ENCODE measurements around the gene RBM44.

Gene RBM44

GRCh38 chr2:237819231-237819630 lies 20.7 kb downstream of the RBM44 start:
- Histone ChIP-seq H3K4me2 (ENCODE audit: low read length, poor library complexity, severe bottlenecking) (no peak overlapping the region), H2AK5ac (ENCODE audit: low read length, severe bottlenecking) (no peak overlapping the region), H3K9me3 (ENCODE audit: control insufficient read depth, low read length) (no peaks in the 10 kb centered on the region), H3K9ac (ENCODE audit: low read length) (no peak overlapping the region), H3K14ac (ENCODE audit: low read length in 2 of 2) (no peak overlapping the region), H4K91ac (ENCODE audit: low read length) (no peak overlapping the region), H2BK5ac (ENCODE audit: low read depth, low read length, poor library complexity, severe bottlenecking) (no peak overlapping the region), H3K79me1 (replicated peaks; ENCODE audit: low read length, poor library complexity, severe bottlenecking) (no peaks in the 10 kb centered on the region), H4K8ac (ENCODE audit: low read length) (no peak overlapping the region), H3K27me3 (ENCODE audit: control insufficient read depth in 1 of 2, insufficient read depth in 1 of 2, low read length in 2 of 2) (no peaks in the 10 kb centered on the region), H3K4ac (ENCODE audit: low read depth in 1 of 2, low read length in 2 of 2) (no peak overlapping the region), H3K4me1 (ENCODE audit: control insufficient read depth, insufficient read depth, low read depth, low read length) (no peaks in the 10 kb centered on the region), H3K27ac (ENCODE audit: low read length, poor library complexity, severe bottlenecking) (no peak overlapping the region), H2BK15ac (ENCODE audit: low read depth, poor library complexity, severe bottlenecking) (no peak overlapping the region), H2BK12ac (ENCODE audit: low read length in 2 of 2) (no peak overlapping the region), H3K36me3 (ENCODE audit: control insufficient read depth in 1 of 2, insufficient read depth in 2 of 2, low read depth in 1 of 2, low read length in 2 of 2) (no peaks in the 10 kb centered on the region), H2BK120ac (ENCODE audit: low read depth, low read length) (no peak overlapping the region), H3K18ac (ENCODE audit: low read depth in 1 of 2, low read length in 2 of 2) (no peak overlapping the region), H2AFZ (ENCODE audit: low read depth, low read length) (no peak overlapping the region), H3K4me3 (ENCODE audit: insufficient read depth in 1 of 2, low read depth in 1 of 2, low read length in 2 of 2) (no peak overlapping the region), H3K23ac (ENCODE audit: low read length in 2 of 2) (no peak overlapping the region)
- no CpG with 5 or more reads among the region's 2 CpGs for WGBS
- no peak for DNase-seq

DNA sequence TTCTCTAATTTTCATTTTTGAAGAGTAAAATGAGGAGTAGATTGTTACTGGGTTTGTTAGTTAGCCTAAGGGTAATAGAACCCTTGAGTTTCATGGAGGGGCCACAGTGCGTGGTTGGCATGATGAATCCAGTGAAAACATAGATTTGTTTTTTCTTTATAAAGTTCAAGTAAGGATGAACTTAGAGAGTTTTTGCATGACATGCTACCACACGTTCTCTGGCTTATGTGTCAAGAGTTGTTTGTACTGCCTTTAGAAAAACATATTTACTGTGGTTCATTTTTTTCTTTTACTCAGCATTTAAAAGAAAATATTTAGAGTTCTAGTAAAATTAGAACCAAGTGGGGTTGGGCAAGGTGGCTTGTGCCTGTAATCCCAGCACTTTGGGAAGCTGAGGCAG lies 21.8 kb downstream of the RBM44 start:
- H4K8ac ChIP-seq (ENCODE audit: low read length) = no peak overlapping the region
- no peaks in the 10 kb centered on the region for H3K4me1 ChIP-seq (ENCODE audit: control insufficient read depth, insufficient read depth, low read depth, low read length)
- no peak overlapping the region for H2AFZ ChIP-seq (ENCODE audit: low read depth, low read length)
- H3K14ac ChIP-seq (ENCODE audit: low read length in 2 of 2) = no peak overlapping the region
- no peak for DNase-seq
- no peak overlapping the region for H3K9ac ChIP-seq (ENCODE audit: low read length)
- H3K27me3 ChIP-seq (ENCODE audit: control insufficient read depth in 1 of 2, insufficient read depth in 1 of 2, low read length in 2 of 2) = no peaks in the 10 kb centered on the region
- no peak overlapping the region for H2BK120ac ChIP-seq (ENCODE audit: low read depth, low read length)
- no peaks in the 10 kb centered on the region for H3K79me1 ChIP-seq (replicated peaks; ENCODE audit: low read length, poor library complexity, severe bottlenecking)
- no peak overlapping the region for H3K4me3 ChIP-seq (ENCODE audit: insufficient read depth in 1 of 2, low read depth in 1 of 2, low read length in 2 of 2)
- H2BK5ac ChIP-seq (ENCODE audit: low read depth, low read length, poor library complexity, severe bottlenecking) = no peak overlapping the region
- H2BK12ac ChIP-seq (ENCODE audit: low read length in 2 of 2) = no peak overlapping the region
- no peak overlapping the region for H3K4me2 ChIP-seq (ENCODE audit: low read length, poor library complexity, severe bottlenecking)
- H3K27ac ChIP-seq (ENCODE audit: low read length, poor library complexity, severe bottlenecking) = no peak overlapping the region
- H3K23ac ChIP-seq (ENCODE audit: low read length in 2 of 2) = no peak overlapping the region
- no peak overlapping the region for H3K4ac ChIP-seq (ENCODE audit: low read depth in 1 of 2, low read length in 2 of 2)
- H3K36me3 ChIP-seq (ENCODE audit: control insufficient read depth in 1 of 2, insufficient read depth in 2 of 2, low read depth in 1 of 2, low read length in 2 of 2) = no peaks in the 10 kb centered on the region
- H2BK15ac ChIP-seq (ENCODE audit: low read depth, poor library complexity, severe bottlenecking) = no peak overlapping the region
- no peak overlapping the region for H3K18ac ChIP-seq (ENCODE audit: low read depth in 1 of 2, low read length in 2 of 2)
- no peak overlapping the region for H4K91ac ChIP-seq (ENCODE audit: low read length)
- no peak overlapping the region for H2AK5ac ChIP-seq (ENCODE audit: low read length, severe bottlenecking)
- WGBS = 100% methylated on average over 1 of the region's 2 CpGs
- H3K9me3 ChIP-seq (ENCODE audit: control insufficient read depth, low read length) = no peaks in the 10 kb centered on the region

GRCh38 chr2:237823544-237823943 lies 25.0 kb downstream of the RBM44 start:
- DNase-seq = no peak
- H2AFZ ChIP-seq (ENCODE audit: low read depth, low read length) = no peak overlapping the region
- no peaks in the 10 kb centered on the region for H3K36me3 ChIP-seq (ENCODE audit: control insufficient read depth in 1 of 2, insufficient read depth in 2 of 2, low read depth in 1 of 2, low read length in 2 of 2)
- no peak overlapping the region for H3K27ac ChIP-seq (ENCODE audit: low read length, poor library complexity, severe bottlenecking)
- WGBS = no CpG with 5 or more reads among the region's 2 CpGs
- no peak overlapping the region for H4K8ac ChIP-seq (ENCODE audit: low read length)
- H3K4me1 ChIP-seq (ENCODE audit: control insufficient read depth, insufficient read depth, low read depth, low read length) = no peaks in the 10 kb centered on the region
- H2AK5ac ChIP-seq (ENCODE audit: low read length, severe bottlenecking) = no peak overlapping the region
- no peak overlapping the region for H3K4me3 ChIP-seq (ENCODE audit: insufficient read depth in 1 of 2, low read depth in 1 of 2, low read length in 2 of 2)
- no peak overlapping the region for H3K4ac ChIP-seq (ENCODE audit: low read depth in 1 of 2, low read length in 2 of 2)
- no peaks in the 10 kb centered on the region for H3K9me3 ChIP-seq (ENCODE audit: control insufficient read depth, low read length)
- H2BK15ac ChIP-seq (ENCODE audit: low read depth, poor library complexity, severe bottlenecking) = no peak overlapping the region
- no peak overlapping the region for H3K18ac ChIP-seq (ENCODE audit: low read depth in 1 of 2, low read length in 2 of 2)
- H3K27me3 ChIP-seq (ENCODE audit: control insufficient read depth in 1 of 2, insufficient read depth in 1 of 2, low read length in 2 of 2) = no peaks in the 10 kb centered on the region
- no peak overlapping the region for H2BK12ac ChIP-seq (ENCODE audit: low read length in 2 of 2)
- no peak overlapping the region for H3K14ac ChIP-seq (ENCODE audit: low read length in 2 of 2)
- no peak overlapping the region for H3K23ac ChIP-seq (ENCODE audit: low read length in 2 of 2)
- no peak overlapping the region for H2BK5ac ChIP-seq (ENCODE audit: low read depth, low read length, poor library complexity, severe bottlenecking)
- H3K79me1 ChIP-seq (replicated peaks; ENCODE audit: low read length, poor library complexity, severe bottlenecking) = no peaks in the 10 kb centered on the region
- H3K4me2 ChIP-seq (ENCODE audit: low read length, poor library complexity, severe bottlenecking) = no peak overlapping the region
- no peak overlapping the region for H2BK120ac ChIP-seq (ENCODE audit: low read depth, low read length)
- H4K91ac ChIP-seq (ENCODE audit: low read length) = no peak overlapping the region
- no peak overlapping the region for H3K9ac ChIP-seq (ENCODE audit: low read length)

DNA sequence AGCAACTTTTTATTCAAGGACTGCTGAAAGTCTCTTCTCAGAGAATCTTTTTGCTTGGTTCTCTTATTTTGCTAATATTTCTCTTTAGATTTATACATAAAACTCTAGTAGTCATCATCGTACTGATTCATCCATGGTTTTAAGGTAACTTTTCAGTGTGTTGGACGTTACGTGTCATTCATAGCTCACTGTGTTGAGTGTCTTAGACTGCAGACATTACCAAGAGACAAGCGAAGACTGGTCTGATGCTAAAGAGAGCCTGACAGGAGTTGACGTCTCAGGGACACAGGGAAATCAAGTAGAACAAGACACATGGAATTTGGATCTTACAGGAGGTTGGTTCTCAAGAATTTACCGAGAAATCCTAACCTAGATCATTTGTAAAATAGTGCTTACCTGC lies 25.5 kb downstream of the RBM44 start:
- no peak overlapping the region for H3K4me2 ChIP-seq (ENCODE audit: low read length, poor library complexity, severe bottlenecking)
- H2BK5ac ChIP-seq (ENCODE audit: low read depth, low read length, poor library complexity, severe bottlenecking) = no peak overlapping the region
- H4K8ac ChIP-seq (ENCODE audit: low read length) = no peak overlapping the region
- H2BK12ac ChIP-seq (ENCODE audit: low read length in 2 of 2) = no peak overlapping the region
- no peak overlapping the region for H3K27ac ChIP-seq (ENCODE audit: low read length, poor library complexity, severe bottlenecking)
- no peaks in the 10 kb centered on the region for H3K27me3 ChIP-seq (ENCODE audit: control insufficient read depth in 1 of 2, insufficient read depth in 1 of 2, low read length in 2 of 2)
- no peak overlapping the region for H2AK5ac ChIP-seq (ENCODE audit: low read length, severe bottlenecking)
- no peaks in the 10 kb centered on the region for H3K4me1 ChIP-seq (ENCODE audit: control insufficient read depth, insufficient read depth, low read depth, low read length)
- H3K4ac ChIP-seq (ENCODE audit: low read depth in 1 of 2, low read length in 2 of 2) = no peak overlapping the region
- no peak overlapping the region for H3K14ac ChIP-seq (ENCODE audit: low read length in 2 of 2)
- no peak overlapping the region for H4K91ac ChIP-seq (ENCODE audit: low read length)
- H3K36me3 ChIP-seq (ENCODE audit: control insufficient read depth in 1 of 2, insufficient read depth in 2 of 2, low read depth in 1 of 2, low read length in 2 of 2) = no peaks in the 10 kb centered on the region
- no peak overlapping the region for H2AFZ ChIP-seq (ENCODE audit: low read depth, low read length)
- no peak overlapping the region for H3K4me3 ChIP-seq (ENCODE audit: insufficient read depth in 1 of 2, low read depth in 1 of 2, low read length in 2 of 2)
- DNase-seq = no peak
- no peaks in the 10 kb centered on the region for H3K9me3 ChIP-seq (ENCODE audit: control insufficient read depth, low read length)
- no peak overlapping the region for H3K23ac ChIP-seq (ENCODE audit: low read length in 2 of 2)
- no peak overlapping the region for H2BK120ac ChIP-seq (ENCODE audit: low read depth, low read length)
- H2BK15ac ChIP-seq (ENCODE audit: low read depth, poor library complexity, severe bottlenecking) = no peak overlapping the region
- WGBS = 87% methylated on average over 6 of the region's 6 CpGs
- no peak overlapping the region for H3K9ac ChIP-seq (ENCODE audit: low read length)
- H3K79me1 ChIP-seq (replicated peaks; ENCODE audit: low read length, poor library complexity, severe bottlenecking) = no peaks in the 10 kb centered on the region
- no peak overlapping the region for H3K18ac ChIP-seq (ENCODE audit: low read depth in 1 of 2, low read length in 2 of 2)
